NCI-H82 treated with DMSO at 0.1 percent for 48 hours (cell line): ENCODE measurements around the gene RNU6-1.

Experiments used
- DNase-seq: peaks from one replicate; lab custom pipeline; 2025; ENCODE audit not compliant: unreplicated experiment; lab: John Stamatoyannopoulos, UW

RNU6-1 gene

GRCh38 chr15:67834581-67835296 is 5.1 kb downstream of the RNU6-1 start:
- no peak for DNase-seq

GRCh38 chr15:67833710-67834511 is 5.9 kb downstream of the RNU6-1 start:
- DNase-seq = no peak

- DNase-seq = no peak
These were observed 6.7 kb downstream of the RNU6-1 start for GRCh38 chr15:67832897-67833709.

GRCh38 chr15:67832031-67832551 is 7.8 kb downstream of the RNU6-1 start:
- no peak for DNase-seq

GRCh38 chr15:67831363-67831762 is 8.5 kb downstream of the RNU6-1 start:
- no peak for DNase-seq

- DNase-seq = no peak
These were observed 10.0 kb downstream of the RNU6-1 start for GRCh38 chr15:67829647-67830504.

GRCh38 chr15:67828969-67829646 is 10.7 kb downstream of the RNU6-1 start:
- no peak for DNase-seq

GRCh38 chr15:67828278-67828968 is 11.4 kb downstream of the RNU6-1 start:
- no peak for DNase-seq

- no peak for DNase-seq
These were observed 12.1 kb downstream of the RNU6-1 start for GRCh38 chr15:67827562-67828277.

GRCh38 chr15:67826717-67827561 is 12.9 kb downstream of the RNU6-1 start:
- no peak for DNase-seq

GRCh38 chr15:67825881-67826716 is 13.7 kb downstream of the RNU6-1 start:
- no peak for DNase-seq

- DNase-seq = no peak
These were observed 14.6 kb downstream of the RNU6-1 start, which contains the start of gene SKOR1 for GRCh38 chr15:67824976-67825880. Gene SKOR1 (plus strand): TSS chr15:67825509. CDS start chr15:67825603, 94 bp downstream.

GRCh38 chr15:67824197-67824968 is 15.5 kb downstream of the RNU6-1 start:
- DNase-seq = no peak

- no peak for DNase-seq
These were observed 16.3 kb downstream of the RNU6-1 start for GRCh38 chr15:67823314-67824196.
